Lower lobe of right lung (tissue), 2 donors: ENCODE data around the gene USP24. TPM values are rescaled to one million over a fixed set of nuclear protein-coding genes. Genes with fewer than 3 reads are reported as not detected.

Experiments
- ATAC-seq, 2 donors: fragments of 200-7000 bp; cut with Tn5 transposase; one replicate each; pipeline ENCODE4 v1.9.1; 2020 to 2022; ENCODE audit warnings: mild to moderate bottlenecking in 2 of 2, moderate library complexity in 2 of 2
- DNase-seq: peaks from one replicate; pipeline ENCODE4 v3.0.0-alpha.2; 2020
- H3K27ac ChIP-seq: fragments of 200-600 bp; one replicate; pipeline ENCODE4 v1.8.0; 2022
- H3K27me3 ChIP-seq: fragments of 200-600 bp; one replicate; pipeline ENCODE4 v1.8.0; 2022; ENCODE audit warnings: low read depth
- H3K36me3 ChIP-seq: fragments of 200-600 bp; one replicate; pipeline ENCODE4 v1.8.0; 2022; ENCODE audit warnings: mild to moderate bottlenecking
- H3K4me1 ChIP-seq: fragments of 200-600 bp; one replicate; pipeline ENCODE4 v1.8.0; 2022
- H3K4me3 ChIP-seq: fragments of 200-600 bp; one replicate; pipeline ENCODE4 v1.8.0; 2022; ENCODE audit warnings: mild to moderate bottlenecking
- H3K9me3 ChIP-seq: fragments of 200-600 bp; one replicate; pipeline ENCODE4 v1.8.0; 2022
- intact Hi-C: fragments of 100-400 bp; cut with DNase I; formaldehyde crosslinking; loops from one replicate; pipeline ENCODE4 v1.11.0; 2022
- total RNA-seq: library from RNA; stranded (reverse); fragmentation: NEBNext Ultra II Directional; extraction: Animal tissue kit (Norgen Biotek cat#: 25700); gene quantifications from one replicate; pipeline ENCODE4 v1.2.1, GENCODE V29; 2021
- TF ChIP-seq, protein P1 (sequence below): fragments of 200-600 bp; IDR thresholded peaks from one replicate; pipeline ENCODE4 v1.8.0; 2022; ENCODE audit warnings: antibody characterized with exemption, mild to moderate bottlenecking
- donor health status: DM: no; HTN: yes; CAD: no; lungs with severe emphysema.

USP24 gene
- total RNA-seq, 1 donor from 2014 or later = 37.6 TPM

GRCh38 chr1:55179177-55179835 is 35.9 kb downstream of the USP24 start:
- no peaks in the 10 kb centered on the region for H3K27me3 ChIP-seq
- H3K27ac ChIP-seq = no peak overlapping the region
- TF ChIP-seq, protein P1, sequence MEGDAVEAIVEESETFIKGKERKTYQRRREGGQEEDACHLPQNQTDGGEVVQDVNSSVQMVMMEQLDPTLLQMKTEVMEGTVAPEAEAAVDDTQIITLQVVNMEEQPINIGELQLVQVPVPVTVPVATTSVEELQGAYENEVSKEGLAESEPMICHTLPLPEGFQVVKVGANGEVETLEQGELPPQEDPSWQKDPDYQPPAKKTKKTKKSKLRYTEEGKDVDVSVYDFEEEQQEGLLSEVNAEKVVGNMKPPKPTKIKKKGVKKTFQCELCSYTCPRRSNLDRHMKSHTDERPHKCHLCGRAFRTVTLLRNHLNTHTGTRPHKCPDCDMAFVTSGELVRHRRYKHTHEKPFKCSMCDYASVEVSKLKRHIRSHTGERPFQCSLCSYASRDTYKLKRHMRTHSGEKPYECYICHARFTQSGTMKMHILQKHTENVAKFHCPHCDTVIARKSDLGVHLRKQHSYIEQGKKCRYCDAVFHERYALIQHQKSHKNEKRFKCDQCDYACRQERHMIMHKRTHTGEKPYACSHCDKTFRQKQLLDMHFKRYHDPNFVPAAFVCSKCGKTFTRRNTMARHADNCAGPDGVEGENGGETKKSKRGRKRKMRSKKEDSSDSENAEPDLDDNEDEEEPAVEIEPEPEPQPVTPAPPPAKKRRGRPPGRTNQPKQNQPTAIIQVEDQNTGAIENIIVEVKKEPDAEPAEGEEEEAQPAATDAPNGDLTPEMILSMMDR = no peak
- DNase-seq = no peak
- ATAC-seq = no peak
- H3K9me3 ChIP-seq = no peaks in the 10 kb centered on the region
- intact Hi-C loops = no loop called here
- H3K4me3 ChIP-seq = no peak overlapping the region
- peaks cover 3% of the 10 kb centered on the region for H3K36me3 ChIP-seq
- H3K4me1 ChIP-seq = peaks cover 9% of the 10 kb centered on the region

- no peak for ATAC-seq
- H3K27ac ChIP-seq = no peak overlapping the region
- no peaks in the 10 kb centered on the region for H3K27me3 ChIP-seq
- TF ChIP-seq, protein P1 = no peak
- intact Hi-C loops = no loop called here
- peaks cover 38% of the 10 kb centered on the region for H3K36me3 ChIP-seq
- no peaks in the 10 kb centered on the region for H3K9me3 ChIP-seq
- H3K4me3 ChIP-seq = no peak overlapping the region
- DNase-seq = no peak
- no peaks in the 10 kb centered on the region for H3K4me1 ChIP-seq
Observed at GRCh38 chr1:55172687-55173086, 42.5 kb downstream of the USP24 start.

GRCh38 chr1:55172272-55172671 is 42.9 kb downstream of the USP24 start:
- ATAC-seq = no peak
- intact Hi-C loops = no loop called here
- DNase-seq = no peak
- Histone ChIP-seq H3K36me3 (peaks cover 43% of the 10 kb centered on the region), H3K4me1 (no peaks in the 10 kb centered on the region), H3K27ac (no peak overlapping the region), H3K9me3 (no peaks in the 10 kb centered on the region), H3K27me3 (no peaks in the 10 kb centered on the region), H3K4me3 (no peak overlapping the region)
- TF ChIP-seq, protein P1 = no peak

- no peak overlapping the region for H3K27ac ChIP-seq
- H3K4me3 ChIP-seq = no peak overlapping the region
- peaks cover 47% of the 10 kb centered on the region for H3K36me3 ChIP-seq
- DNase-seq = no peak
- intact Hi-C loops = no loop called here
- no peaks in the 10 kb centered on the region for H3K4me1 ChIP-seq
- no peaks in the 10 kb centered on the region for H3K9me3 ChIP-seq
- no peak for ATAC-seq
- TF ChIP-seq, protein P1 = no peak
- no peaks in the 10 kb centered on the region for H3K27me3 ChIP-seq
Observed at GRCh38 chr1:55171694-55172093, 43.5 kb downstream of the USP24 start.

GRCh38 chr1:55170426-55170825 is 44.7 kb downstream of the USP24 start:
- intact Hi-C loops = no loop called here
- peaks cover 57% of the 10 kb centered on the region for H3K36me3 ChIP-seq

More at GRCh38 chr1:55170426-55170825, 44.7 kb downstream of the USP24 start:
- H3K4me1 ChIP-seq = no peaks in the 10 kb centered on the region
- no peaks in the 10 kb centered on the region for H3K9me3 ChIP-seq
- ATAC-seq = no peak
- H3K4me3 ChIP-seq = no peak overlapping the region
- no peak overlapping the region for H3K27ac ChIP-seq
- TF ChIP-seq, protein P1 = no peak
- no peaks in the 10 kb centered on the region for H3K27me3 ChIP-seq
- no peak for DNase-seq
